Stimulated activated CD4-positive, alpha-beta T cell treated with anti-CD3 and anti-CD28 coated beads, Interleukin-12 subunit alpha, Interleukin-12 subunit beta, amount 100 ng/mL, for 24 hours (primary cell): Measurements from ENCODE around the gene AP1G1.
"Not testable (repeated sequence)": the region's sequence is repeated elsewhere in the genome, so short reads cannot be mapped to it uniquely, and the experiment has no call there.

ENCODE experiments used
- DNase-seq, 2 experiments: peaks; one replicate each; pipeline ENCODE4 v3.0.0-alpha.2; 2020; ENCODE audit warnings: low read depth in 2 of 2

Gene AP1G1

GRCh38 chr16:71808593-71809459 is at the start of gene AP1G1:
Gene AP1G1 (minus strand): TSS chr16:71808834. CDS start chr16:71789479, 19,355 bp downstream.
- peak; percentile 82 to 84 for DNase-seq

DNA sequence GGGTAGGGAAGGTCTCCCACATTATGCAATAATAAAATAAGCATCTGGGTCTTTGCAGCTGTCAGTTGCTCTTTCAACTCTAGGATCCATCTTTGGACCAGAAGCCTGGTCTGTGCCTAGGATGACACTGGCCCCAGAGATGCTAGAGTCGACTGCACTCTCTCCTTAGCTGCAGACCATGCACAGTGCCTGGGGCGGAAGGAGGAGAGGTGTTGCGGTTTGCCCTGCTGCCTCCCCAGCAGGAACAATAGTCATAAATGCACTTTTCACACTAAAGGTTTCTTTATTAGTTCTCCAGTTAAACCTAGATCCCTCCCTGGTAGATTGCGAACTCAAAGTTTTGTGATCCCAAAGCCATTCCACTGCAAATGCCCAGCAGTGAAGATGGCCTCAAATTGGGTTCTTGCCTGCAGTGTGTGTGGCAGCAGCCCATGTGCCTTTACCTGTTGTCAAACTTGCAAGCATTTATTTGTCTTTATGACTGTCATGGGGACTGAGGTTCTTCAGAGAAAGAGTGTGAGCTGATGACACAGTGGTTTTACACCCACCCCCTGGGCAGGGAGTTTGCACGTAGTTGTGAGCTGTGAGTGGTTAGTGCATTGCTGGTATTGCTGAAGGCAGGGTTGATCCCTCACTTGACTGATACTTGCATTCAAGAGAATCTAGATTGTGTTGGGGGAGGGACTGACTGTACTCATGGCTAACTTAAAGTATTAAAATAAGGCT is 47.5 kb upstream of the AP1G1 start:
- no peak for DNase-seq

- DNase-seq = no peak
Measured at GRCh38 chr16:71854369-71854948, 45.8 kb upstream of the AP1G1 start.

- DNase-seq = no peak
Measured at GRCh38 chr16:71853413-71853812, 44.8 kb upstream of the AP1G1 start.

DNA sequence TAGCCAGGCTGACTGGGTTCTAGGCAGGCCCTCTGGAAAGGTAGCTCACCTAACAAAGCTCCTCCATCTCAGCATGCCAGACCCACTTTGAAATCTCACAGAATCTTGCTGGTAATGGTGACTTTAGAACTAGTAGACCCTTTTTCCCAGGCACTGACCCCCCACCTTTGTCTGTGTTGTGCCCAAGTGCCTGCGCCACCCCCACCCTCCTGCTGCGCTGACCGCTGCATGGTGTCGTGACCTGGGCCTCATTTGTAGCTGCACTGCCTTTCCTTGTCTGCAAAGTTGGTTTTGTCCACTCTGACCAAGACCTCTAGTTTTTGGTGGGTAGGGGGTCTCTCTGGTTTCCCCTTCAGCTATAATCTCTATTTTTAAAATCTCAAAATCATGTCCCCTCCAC is 43.9 kb upstream of the AP1G1 start:
- DNase-seq = no peak

DNA sequence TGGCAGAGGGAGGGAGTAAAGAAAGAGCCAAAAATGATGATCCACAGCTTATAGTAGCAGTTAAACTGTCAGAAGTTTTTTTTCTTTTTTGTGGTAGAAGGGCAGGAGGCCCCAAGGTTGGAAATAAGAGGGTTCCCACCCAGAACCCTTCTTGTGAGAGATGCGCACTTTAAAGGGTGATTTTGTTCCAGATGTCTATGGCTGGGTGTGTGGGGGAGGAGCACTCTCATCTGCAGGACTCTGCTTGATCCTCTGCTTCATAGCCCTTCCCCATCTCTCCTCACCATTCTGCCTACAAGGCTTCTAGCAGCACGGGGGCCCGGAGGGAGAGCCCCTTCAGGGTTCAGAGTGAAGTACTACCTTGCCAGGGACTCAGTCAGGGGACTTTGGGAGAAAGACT is 43.5 kb upstream of the AP1G1 start:
- no peak for DNase-seq

- no peak for DNase-seq
Measured at GRCh38 chr16:71851746-71852145, 43.1 kb upstream of the AP1G1 start.

DNA sequence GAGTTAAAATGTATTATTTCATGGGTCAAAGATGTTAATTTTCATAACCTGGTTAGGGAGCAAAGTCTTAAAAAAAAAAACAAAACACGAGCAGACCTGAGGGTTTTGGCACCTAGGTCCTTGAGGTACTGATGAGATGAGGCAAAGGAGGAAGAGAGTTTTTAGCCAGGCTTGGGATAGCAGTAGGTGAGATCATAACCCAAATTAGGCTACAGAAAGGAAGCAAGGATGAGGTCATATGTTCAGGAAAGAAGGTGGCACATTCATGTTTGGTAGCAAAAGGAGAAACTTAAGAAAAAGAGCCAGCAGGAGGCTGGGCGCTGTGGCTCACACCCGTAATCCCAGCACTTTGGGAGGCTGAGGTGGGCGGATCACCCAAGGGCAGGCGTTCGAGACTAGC is 40.0 kb upstream of the AP1G1 start:
- DNase-seq = no peak

DNA sequence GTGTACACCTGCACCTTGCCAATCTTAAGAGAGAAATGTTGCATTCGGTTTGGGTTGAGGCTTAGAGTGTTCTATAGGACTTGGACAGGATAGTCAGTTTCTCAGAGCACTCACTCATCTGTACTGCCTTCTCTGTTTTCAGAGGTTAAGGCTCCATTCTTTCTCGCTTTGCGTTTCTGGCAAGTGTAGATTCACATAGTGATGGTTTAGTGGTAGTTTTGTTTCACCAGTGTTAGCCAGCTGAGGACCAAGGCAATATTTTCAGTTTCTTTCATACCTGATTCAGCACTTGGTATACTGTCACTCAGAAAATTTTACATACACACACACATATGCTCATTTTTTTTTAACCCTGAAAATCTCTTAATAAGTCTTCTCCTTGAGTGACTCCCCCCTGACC is 38.5 kb upstream of the AP1G1 start:
- no peak for DNase-seq

- no peak for DNase-seq
Measured at GRCh38 chr16:71846431-71846830, 37.8 kb upstream of the AP1G1 start.

DNA sequence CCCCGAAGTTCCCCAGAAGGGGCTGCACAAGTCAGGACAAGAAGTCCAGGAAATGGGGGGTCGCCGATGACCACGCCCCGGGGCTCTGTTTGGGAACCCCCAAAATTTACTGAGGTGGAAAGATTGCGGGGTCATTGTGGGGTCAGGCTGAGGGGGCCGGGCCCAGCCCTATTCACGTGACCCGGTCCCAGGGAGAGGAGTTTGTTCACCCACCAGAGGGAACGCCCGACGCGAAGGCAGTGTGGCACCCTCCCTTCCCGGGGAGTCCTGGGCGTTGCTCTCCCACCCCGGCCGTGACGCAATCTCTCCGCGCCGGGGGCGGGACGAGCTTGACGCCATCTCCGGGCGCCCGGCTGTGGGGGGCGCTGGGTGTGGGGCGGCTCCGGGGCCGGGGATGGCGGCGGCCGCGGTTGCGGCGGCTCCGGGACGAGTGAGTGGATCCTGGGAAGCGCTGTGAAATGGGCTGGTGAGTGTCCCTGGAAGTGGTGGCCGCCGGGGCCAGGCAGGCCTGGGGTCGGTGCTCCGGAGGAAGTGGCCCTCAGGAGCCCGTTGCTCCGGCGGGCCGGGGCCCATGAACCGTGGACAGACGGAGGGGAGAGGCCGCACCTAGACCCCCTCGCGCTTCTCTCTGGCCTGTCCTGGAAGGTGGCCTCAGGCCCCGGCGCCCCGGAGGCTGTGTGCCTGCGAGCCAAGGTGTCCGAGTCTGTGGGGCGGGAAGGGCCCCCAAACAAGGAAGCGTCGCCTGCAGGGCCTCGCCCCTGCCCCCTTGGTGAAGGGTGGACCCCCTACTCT is 37.2 kb upstream of the AP1G1 start, which contains the start of gene ATXN1L:
ATXN1L (plus strand) TSS at position 338 of the 792 bp plus-strand sequence. CDS start 3,765 bp downstream, outside the sequence.
- DNase-seq = peak; percentile 85

DNA sequence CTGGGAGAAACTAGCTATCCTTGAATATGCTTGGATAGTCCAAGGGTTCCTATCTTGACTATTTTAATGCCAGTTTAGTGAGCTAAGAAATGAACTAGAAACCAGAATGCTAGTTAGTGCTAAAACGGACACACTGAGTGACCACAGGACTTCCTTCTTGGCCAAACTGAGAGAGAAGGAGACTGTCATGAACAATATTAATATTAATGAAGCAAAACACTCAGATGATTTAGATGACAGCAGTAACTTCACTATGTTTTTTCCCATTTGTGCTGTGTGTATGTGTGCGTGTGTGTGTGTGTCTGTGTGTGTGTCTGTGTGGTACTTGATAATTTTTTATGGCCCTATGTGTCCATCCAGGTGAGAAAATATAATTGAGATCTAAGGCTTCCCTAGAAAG is 34.9 kb upstream of the AP1G1 start:
- no peak for DNase-seq

DNA sequence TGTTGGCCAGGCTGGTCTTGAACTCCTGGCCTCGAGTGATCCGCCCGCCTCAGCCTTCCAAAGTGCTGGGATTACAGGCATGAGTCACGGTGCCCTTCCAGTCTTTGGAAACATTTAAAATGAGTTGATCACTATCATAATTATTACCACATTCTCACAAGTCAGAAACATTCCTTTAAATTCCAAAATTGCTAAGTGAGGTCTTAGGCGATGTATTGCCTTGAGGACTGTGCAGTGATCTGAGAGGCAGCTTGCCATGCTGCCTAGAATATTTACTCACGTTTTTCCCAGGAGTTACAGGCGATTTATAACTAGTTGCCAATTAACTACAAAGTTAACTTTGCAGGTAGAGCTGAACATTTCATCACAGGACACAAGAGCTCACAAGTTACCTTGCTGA is 31.4 kb upstream of the AP1G1 start:
- DNase-seq = no peak

DNA sequence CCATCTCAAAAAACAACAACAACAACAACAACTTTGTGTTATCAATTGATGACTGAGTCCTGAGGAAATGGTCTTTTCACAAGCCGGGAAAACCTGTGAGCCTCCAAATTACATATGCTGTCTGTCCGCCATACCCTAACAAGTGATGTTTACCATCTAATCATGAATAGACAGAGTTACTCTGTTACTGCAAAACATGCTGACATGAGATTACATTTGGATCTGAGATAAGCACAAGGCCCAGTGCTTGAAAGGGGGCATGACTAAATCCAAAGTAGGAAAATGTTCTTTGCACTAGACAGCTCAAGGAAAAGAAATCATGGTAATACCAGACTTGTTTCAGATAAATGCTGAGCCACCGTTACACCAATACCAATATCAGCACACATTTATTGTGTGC is 28.5 kb upstream of the AP1G1 start:
- DNase-seq = no peak

GRCh38 chr16:71834291-71834690 is 25.7 kb upstream of the AP1G1 start:
- no peak for DNase-seq

DNA sequence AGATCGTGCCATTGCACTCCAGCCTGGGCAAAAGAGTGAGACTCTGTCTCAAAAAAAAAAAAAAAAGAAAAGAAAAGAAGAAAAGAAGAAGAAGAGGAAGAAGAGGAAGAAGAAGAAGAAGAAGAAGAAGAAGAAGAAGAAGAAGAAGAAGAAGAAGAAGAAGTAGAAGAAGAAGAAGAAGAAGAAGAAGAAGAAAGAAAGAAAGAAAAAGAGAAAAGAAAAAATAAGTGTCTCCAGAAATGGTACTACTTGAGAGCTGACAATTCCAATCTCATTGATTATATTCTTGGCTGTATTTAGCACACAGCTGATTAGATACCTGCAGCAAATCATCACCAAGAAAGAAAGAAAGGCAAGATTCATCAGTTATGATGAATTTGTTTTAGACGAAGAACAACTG is 23.5 kb upstream of the AP1G1 start:
- not testable (repeated sequence) for DNase-seq

- DNase-seq = not testable (repeated sequence)
Measured at GRCh38 chr16:71831698-71832097, 23.1 kb upstream of the AP1G1 start.

DNA sequence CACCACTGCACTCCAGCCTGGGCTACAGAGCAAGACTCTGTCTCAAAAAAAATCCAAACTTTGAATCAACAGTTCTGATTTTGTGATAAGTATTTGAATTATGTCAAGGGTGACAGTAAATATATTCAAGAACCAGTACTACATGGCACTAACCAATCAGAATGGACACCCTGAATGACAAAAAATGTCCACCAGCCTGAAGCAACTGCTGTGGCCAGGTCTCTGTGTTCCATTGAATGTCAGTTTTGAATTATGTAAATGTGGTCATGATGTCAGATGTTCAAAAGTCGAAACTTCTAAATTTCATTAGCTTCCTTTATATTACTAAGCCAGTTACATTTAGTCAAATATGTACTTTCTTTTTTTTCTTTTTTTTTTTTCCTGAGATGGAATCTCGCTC is 21.7 kb upstream of the AP1G1 start:
- DNase-seq = no peak

DNA sequence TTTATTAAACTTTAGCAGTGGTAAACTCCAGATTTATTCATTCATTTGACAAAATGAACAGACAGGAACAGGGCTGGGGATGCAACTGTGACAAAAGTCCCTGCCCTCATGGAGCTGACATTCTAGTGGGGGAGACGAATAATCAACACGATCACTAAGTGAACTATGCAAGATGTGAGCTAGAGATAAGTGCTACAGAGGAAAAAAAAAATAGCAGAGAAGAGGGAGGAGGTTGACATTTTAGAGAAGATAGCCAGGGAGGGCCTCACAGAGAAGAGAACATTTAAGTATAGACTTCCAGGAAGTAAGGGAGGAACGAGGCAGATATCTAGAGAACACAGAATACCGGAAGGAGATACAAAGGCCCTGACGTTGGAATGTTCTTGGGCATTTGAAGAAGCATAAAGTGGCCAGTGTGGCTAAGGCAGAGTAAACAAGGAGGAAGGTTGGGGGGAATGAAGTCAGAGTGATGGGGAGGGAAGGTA is 17.9 kb upstream of the AP1G1 start:
- DNase-seq = no peak

DNA sequence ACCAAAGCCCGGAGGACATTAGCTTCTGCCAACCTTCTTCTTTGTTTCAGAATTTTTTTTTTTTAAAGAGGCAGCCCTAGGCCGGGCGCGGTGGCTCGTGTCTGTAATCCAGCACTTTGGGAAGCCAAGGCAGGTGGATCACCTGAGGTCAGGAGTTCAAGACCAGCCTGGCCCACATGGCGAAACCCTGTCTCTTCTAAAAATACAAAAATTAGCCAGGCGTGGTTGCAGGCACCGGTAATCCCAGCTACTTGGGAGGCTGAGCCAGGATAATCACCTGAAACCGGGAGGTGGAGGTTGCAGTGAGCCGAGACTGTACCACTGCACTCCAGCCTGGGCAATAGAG is 8.5 kb upstream of the AP1G1 start:
- DNase-seq = not testable (repeated sequence)

DNA sequence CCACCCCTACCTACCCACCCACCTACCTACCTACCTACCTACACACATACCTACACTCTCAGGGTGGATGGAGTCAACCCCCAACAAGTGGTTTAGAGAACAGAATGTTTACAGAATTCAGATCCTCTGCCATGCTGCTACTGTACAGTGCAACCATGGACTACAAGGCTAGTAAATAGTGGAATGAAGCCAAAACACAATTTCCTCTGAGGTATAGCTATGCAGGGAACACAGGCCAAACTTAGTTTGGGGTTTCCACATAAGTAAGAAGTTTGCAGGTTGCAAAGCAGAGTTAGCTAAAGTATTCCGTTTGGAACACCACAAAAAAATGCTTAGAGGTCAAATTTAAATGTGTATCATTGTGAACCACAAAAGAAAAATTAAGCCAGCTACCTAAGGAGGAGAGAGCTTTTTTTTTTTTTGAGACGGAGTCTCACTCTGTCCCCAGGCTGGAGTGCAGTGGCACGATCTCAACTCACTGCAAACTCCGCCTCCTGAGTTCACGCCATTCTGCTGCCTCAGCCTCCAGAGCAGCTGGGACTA is 2.7 kb upstream of the AP1G1 start:
- DNase-seq = no peak
